CD14-positive monocyte (primary cell): ENCODE data around the gene PSMC1. TPM values are rescaled to one million over a fixed set of nuclear protein-coding genes. Genes with fewer than 3 reads are reported as not detected.
"Not testable (repeated sequence)": the region's sequence is repeated elsewhere in the genome, so short reads cannot be mapped to it uniquely, and the experiment has no call there.

Experiments used
- DNase-seq, 3 donors: peaks; one replicate each; pipeline ENCODE4 v3.0.0-alpha.2; 2011 to 2022
- H2AFZ ChIP-seq: 2 replicates; pipeline ENCODE4 v1.6.0; 2012; ENCODE audit warnings: mild to moderate bottlenecking, low read depth, low read length, inconsistent platforms; ENCODE audit not compliant: insufficient read depth, poor library complexity, severe bottlenecking
- H3K27ac ChIP-seq, 2 donors: 1 replicate in 1 of 2; 2 replicates in 1 of 2; pipeline ENCODE4 v1.5.1; 2012 to 2013; ENCODE audit warnings: low read length in 2 of 2, control low read depth in 1 of 2, inconsistent platforms in 1 of 2, low read depth in 1 of 2, mild to moderate bottlenecking in 1 of 2
- H3K27me3 ChIP-seq, 2 donors: one replicate each; pipeline versions ENCODE4 v1.6.0 to v1.6.1; 2011 to 2013; ENCODE audit warnings: low read length in 2 of 2; ENCODE audit not compliant: control insufficient read depth in 2 of 2, insufficient read depth in 2 of 2
- H3K36me3 ChIP-seq, 2 donors: replicated peaks in 1 of 2; 1 replicate in 1 of 2; 2 replicates in 1 of 2; pipeline versions ENCODE4 v1.5.1 to v1.6.1; 2012 to 2013; ENCODE audit warnings: low read length in 2 of 2, control low read depth in 1 of 2, inconsistent platforms in 1 of 2, mild to moderate bottlenecking in 1 of 2; ENCODE audit not compliant: insufficient read depth in 2 of 2, control insufficient read depth in 1 of 2
- H3K4me1 ChIP-seq, 2 donors: 1 replicate in 1 of 2; 2 replicates in 1 of 2; pipeline versions ENCODE4 v1.5.1 to v1.6.1; 2012 to 2013; ENCODE audit warnings: low read length in 2 of 2, control low read depth in 1 of 2, inconsistent platforms in 1 of 2, mild to moderate bottlenecking in 1 of 2, moderate library complexity in 1 of 2; ENCODE audit not compliant: insufficient read depth in 2 of 2, control insufficient read depth in 1 of 2
- H3K4me2 ChIP-seq: replicated peaks from 2 replicates; pipeline ENCODE3; 2012; ENCODE audit warnings: low read length, moderate library complexity, mild to moderate bottlenecking; ENCODE audit not compliant: poor library complexity, severe bottlenecking; ENCODE audit errors: extremely low read depth
- H3K4me3 ChIP-seq, 3 experiments: fragments of 200-600 bp in 1 of 3; sonication (generic) in 1 of 3; replicated peaks in 1 of 3; 1 replicate in 2 of 3; 2 replicates in 1 of 3; pipeline ENCODE4 v1.5.1; 2011 to 2013; ENCODE audit warnings: low read length in 3 of 3, mild to moderate bottlenecking in 3 of 3, control low read depth in 2 of 3, low read depth in 2 of 3, inconsistent platforms in 1 of 3, moderate library complexity in 1 of 3
- H3K79me2 ChIP-seq: 2 replicates; pipeline ENCODE4 v1.6.0; 2012; ENCODE audit warnings: mild to moderate bottlenecking, control low read depth, inconsistent platforms, low read length, moderate library complexity; ENCODE audit not compliant: insufficient read depth
- H3K9ac ChIP-seq: 2 replicates; pipeline ENCODE4 v1.6.0; 2017; ENCODE audit warnings: low read length, mild to moderate bottlenecking; ENCODE audit not compliant: insufficient read depth, poor library complexity, severe bottlenecking
- H3K9me3 ChIP-seq, 2 donors: replicated peaks in 1 of 2; 1 replicate in 1 of 2; 2 replicates in 1 of 2; pipeline versions ENCODE4 v1.5.1 to v1.6.1; 2012 to 2013; ENCODE audit warnings: low read length in 2 of 2, control low read depth in 1 of 2; ENCODE audit not compliant: control insufficient read depth in 1 of 2, insufficient read depth in 1 of 2
- H4K20me1 ChIP-seq: 2 replicates; pipeline ENCODE4 v1.6.0; 2012; ENCODE audit warnings: mild to moderate bottlenecking, low read length, control low read depth, moderate library complexity; ENCODE audit not compliant: insufficient read depth
- H3K27ac Mint-ChIP-seq, 7 donors: one replicate each; pipeline ENCODE4 v1.8.0; 2020; ENCODE audit warnings: mild to moderate bottlenecking in 7 of 7, mixed read lengths in 7 of 7, moderate library complexity in 6 of 7, inconsistent platforms in 2 of 7
- H3K27me3 Mint-ChIP-seq, 3 donors: one replicate each; pipeline ENCODE4 v1.8.0; 2021 to 2022; ENCODE audit warnings: low read depth in 3 of 3, mild to moderate bottlenecking in 3 of 3, mixed read lengths in 3 of 3, moderate library complexity in 3 of 3, inconsistent platforms in 1 of 3
- H3K36me3 Mint-ChIP-seq, 2 donors: one replicate each; pipeline ENCODE4 v1.8.0; 2020; ENCODE audit warnings: mixed read lengths in 2 of 2, inconsistent platforms in 1 of 2, mild to moderate bottlenecking in 1 of 2
- H3K4me1 Mint-ChIP-seq: one replicate; pipeline ENCODE4 v1.8.0; 2020; ENCODE audit warnings: mild to moderate bottlenecking, mixed read lengths
- H3K4me3 Mint-ChIP-seq, 2 donors: one replicate each; pipeline ENCODE4 v1.8.0; 2020; ENCODE audit warnings: mild to moderate bottlenecking in 2 of 2, mixed read lengths in 2 of 2, moderate library complexity in 1 of 2
- H3K9me3 Mint-ChIP-seq, 7 donors: one replicate each; pipeline ENCODE4 v1.8.0; 2020 to 2022; ENCODE audit warnings: mixed read lengths in 7 of 7, mild to moderate bottlenecking in 6 of 7, moderate library complexity in 6 of 7, inconsistent platforms in 2 of 7
- CTCF ChIP-seq: fragments of 200-600 bp; IDR thresholded peaks from one replicate; pipeline ENCODE4 v1.8.0; 2022; ENCODE audit warnings: antibody characterized with exemption, mild to moderate bottlenecking
- WGBS: methylation state at CpG from one replicate; pipeline ENCODE4 v1.1.5; 2013; ENCODE audit warnings: missing lambda C conversion rate; ENCODE audit not compliant: insufficient coverage; 5-methylcytosine and 5-hydroxymethylcytosine counted together
- intact Hi-C, 2 donors: fragments of 100-400 bp; cut with micrococcal nuclease; formaldehyde crosslinking; loops; one replicate each; pipeline versions ENCODE4 v1.15.0 to v1.15.1; 2023
- polyA plus RNA-seq, 3 donors: library from polyadenylated mRNA; depleted of rRNA in 1 of 3; unstranded in 2 of 3; stranded (reverse) in 1 of 3; fragments of 300-500 nt in 2 of 3; fragments of >200 nt in 1 of 3; fragmentation: Illumina TruSeq in 2 of 3; gene quantifications; 1 replicate in 2 of 3; 2 replicates in 1 of 3; pipeline ENCODE4 v1.2.3, GENCODE V29; 2012 to 2021

Gene PSMC1
- polyA plus RNA-seq, 3 donors = 53.4 to 158 (median 128) TPM

DNA sequence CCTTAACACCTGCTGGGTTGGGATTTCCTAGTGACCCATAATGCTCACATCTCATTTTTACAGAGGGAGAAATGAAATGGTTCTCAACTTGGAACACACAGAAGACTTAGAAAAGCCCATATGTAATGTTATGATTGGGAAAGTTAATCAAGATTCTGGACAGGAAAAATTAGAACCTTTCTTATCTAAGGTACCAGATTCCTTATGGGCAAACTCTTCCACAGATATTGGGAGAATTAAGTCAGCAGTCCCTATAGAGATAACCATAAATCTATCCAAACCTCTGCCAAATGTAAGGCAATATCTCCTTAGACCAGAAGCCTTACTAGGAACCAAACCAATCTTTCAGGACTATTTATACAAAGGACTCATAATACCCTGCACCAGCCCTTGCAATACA lies 13.9 kb upstream of the PSMC1 start:
- H3K4me1 Mint-ChIP-seq = no peaks in the 10 kb centered on the region

DNA sequence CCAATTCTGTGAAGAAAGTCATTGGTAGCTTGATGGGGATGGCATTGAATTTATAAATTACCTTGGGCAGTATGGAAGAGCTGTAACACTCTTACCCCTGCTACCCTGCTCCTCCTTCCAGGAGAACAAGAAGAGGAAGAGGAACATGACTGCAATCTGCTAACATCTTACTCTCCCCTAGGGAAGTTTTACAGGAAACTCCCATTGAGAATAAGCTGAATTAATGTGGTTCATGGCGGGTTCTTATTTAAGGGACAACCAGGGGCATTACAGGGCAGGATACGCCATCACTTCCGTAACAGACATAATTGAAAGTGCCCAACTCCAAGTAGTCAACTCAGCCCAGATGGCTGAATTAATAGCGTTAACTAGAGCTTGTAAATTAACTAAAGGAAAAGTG lies 9.4 kb upstream of the PSMC1 start:
- no peaks in the 10 kb centered on the region for H3K4me1 Mint-ChIP-seq
- DNase-seq = no peak
- WGBS = 73% methylated on average over 2 of the region's 4 CpGs
- Histone ChIP-seq H3K4me3 (no peak overlapping the region), H3K9ac (no peak overlapping the region), H3K27ac (no peak overlapping the region), H3K9me3 (peaks cover 0 to 5% of the 10 kb centered on the region in 2 donors), H3K4me2 (no peak overlapping the region), H4K20me1 (no peaks in the 10 kb centered on the region), H3K79me2 (no peaks in the 10 kb centered on the region), H3K27me3 (no peaks in the 10 kb centered on the region), H2AFZ (no peak overlapping the region), H3K36me3 (no peaks in the 10 kb centered on the region), H3K4me1 (no peaks in the 10 kb centered on the region)
- H3K36me3 Mint-ChIP-seq = no peaks in the 10 kb centered on the region
- intact Hi-C loops = no loop called here
- peaks cover 7 to 23% (median 14%) of the 10 kb centered on the region in 3 donors for H3K27me3 Mint-ChIP-seq
- H3K4me3 Mint-ChIP-seq = no peak overlapping the region
- peaks cover 3 to 25% (median 8%) of the 10 kb centered on the region in 7 donors for H3K9me3 Mint-ChIP-seq
- TF ChIP-seq CTCF = no peak
- H3K27ac Mint-ChIP-seq = no peak overlapping the region

More for the DNA sequence above, 13.9 kb upstream of the PSMC1 start:
- H2AFZ ChIP-seq = no peak overlapping the region
- no peak for TF ChIP-seq CTCF
- peaks cover 34 to 49% of the 10 kb centered on the region in 2 donors for H3K9me3 ChIP-seq
- DNase-seq = no peak
- no peaks in the 10 kb centered on the region for H3K79me2 ChIP-seq
- H4K20me1 ChIP-seq = no peaks in the 10 kb centered on the region
- Mint-ChIP-seq H3K36me3 (no peaks in the 10 kb centered on the region), H3K27ac (no peak overlapping the region), H3K4me3 (no peak overlapping the region), H3K27me3 (peaks cover 1 to 16% (median 6%) of the 10 kb centered on the region in 3 donors), H3K9me3 (peaks cover 21 to 65% (median 51%) of the 10 kb centered on the region in 7 donors)
- no peak overlapping the region for H3K27ac ChIP-seq
- H3K36me3 ChIP-seq = no peaks in the 10 kb centered on the region
- no peak overlapping the region for H3K4me3 ChIP-seq
- no peak overlapping the region for H3K9ac ChIP-seq
- H3K4me1 ChIP-seq = no peaks in the 10 kb centered on the region
- intact Hi-C loops = no loop called here
- no peaks in the 10 kb centered on the region for H3K27me3 ChIP-seq
- H3K4me2 ChIP-seq = no peak overlapping the region

- H3K4me2 ChIP-seq, H2AFZ ChIP-seq, H3K36me3 ChIP-seq, intact Hi-C loops, H3K27ac Mint-ChIP-seq, H3K27ac ChIP-seq, H3K9me3 ChIP-seq, H3K4me3 Mint-ChIP-seq, H3K9ac ChIP-seq, H4K20me1 ChIP-seq, H3K4me1 ChIP-seq, H3K79me2 ChIP-seq, H3K36me3 Mint-ChIP-seq, DNase-seq, H3K27me3 ChIP-seq, H3K4me1 Mint-ChIP-seq, H3K4me3 ChIP-seq: not testable (repeated sequence)
- Mint-ChIP-seq H3K27me3 (peaks cover 7 to 25% (median 16%) of the 10 kb centered on the region in 3 donors), H3K9me3 (peaks cover 3 to 20% (median 6%) of the 10 kb centered on the region in 7 donors)
- 94% methylated on average over 6 of the region's 10 CpGs for WGBS
Measured at GRCh38 chr14:90247441-90247840, 8.9 kb upstream of the PSMC1 start.
